UCSD-AML1 (cell line): ENCODE measurements around the gene TUBB4B.
A peak's percentile ranks its signal among the peaks of the same experiment; 100 is the strongest.
"Not testable (repeated sequence)": the region's sequence is repeated elsewhere in the genome, so short reads cannot be mapped to it uniquely, and the experiment has no call there.

ENCODE experiments used
- DNase-seq: peaks from one replicate; lab custom pipeline; 2025; ENCODE audit not compliant: unreplicated experiment; lab: John Stamatoyannopoulos, UW

TUBB4B gene

DNA sequence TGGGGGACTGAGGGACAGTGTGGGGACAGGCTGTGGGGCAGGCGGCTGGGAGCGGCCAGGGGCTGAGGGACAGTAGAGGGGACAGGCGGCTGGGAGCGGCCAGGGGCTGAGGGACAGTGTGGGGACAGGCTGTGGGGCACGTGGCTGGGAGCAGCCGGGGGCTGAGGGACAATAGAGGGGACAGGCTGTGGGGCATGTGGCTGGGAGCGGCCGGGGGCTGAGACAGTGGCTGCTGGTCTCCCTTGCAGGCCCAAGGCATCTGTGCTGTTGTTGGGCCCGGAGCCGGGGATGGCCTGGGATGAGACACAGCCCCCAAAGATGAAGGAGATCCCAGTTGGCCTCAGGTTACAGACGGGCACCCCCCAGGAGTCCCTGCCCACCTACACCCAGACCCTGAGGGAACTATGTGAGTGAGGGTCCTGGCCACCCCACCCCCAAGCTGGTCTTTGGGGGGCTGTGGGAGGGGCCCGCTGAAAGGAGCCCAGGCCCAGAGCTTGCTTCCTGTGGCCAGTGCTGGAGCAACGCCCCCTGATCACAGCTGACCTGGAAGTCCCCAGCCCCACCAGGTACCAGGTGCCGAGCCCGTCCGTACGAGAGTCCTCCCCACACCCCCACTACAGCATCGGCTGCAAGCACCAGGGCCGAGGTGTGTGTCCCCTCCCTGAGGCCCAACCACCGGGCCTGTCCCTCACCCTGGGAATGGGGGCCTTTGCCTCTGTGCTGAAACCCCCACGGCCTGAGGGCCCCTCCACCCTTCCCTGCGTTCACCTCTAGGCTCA lies 10.6 kb downstream of the TUBB4B start:
- no peak for DNase-seq

DNA sequence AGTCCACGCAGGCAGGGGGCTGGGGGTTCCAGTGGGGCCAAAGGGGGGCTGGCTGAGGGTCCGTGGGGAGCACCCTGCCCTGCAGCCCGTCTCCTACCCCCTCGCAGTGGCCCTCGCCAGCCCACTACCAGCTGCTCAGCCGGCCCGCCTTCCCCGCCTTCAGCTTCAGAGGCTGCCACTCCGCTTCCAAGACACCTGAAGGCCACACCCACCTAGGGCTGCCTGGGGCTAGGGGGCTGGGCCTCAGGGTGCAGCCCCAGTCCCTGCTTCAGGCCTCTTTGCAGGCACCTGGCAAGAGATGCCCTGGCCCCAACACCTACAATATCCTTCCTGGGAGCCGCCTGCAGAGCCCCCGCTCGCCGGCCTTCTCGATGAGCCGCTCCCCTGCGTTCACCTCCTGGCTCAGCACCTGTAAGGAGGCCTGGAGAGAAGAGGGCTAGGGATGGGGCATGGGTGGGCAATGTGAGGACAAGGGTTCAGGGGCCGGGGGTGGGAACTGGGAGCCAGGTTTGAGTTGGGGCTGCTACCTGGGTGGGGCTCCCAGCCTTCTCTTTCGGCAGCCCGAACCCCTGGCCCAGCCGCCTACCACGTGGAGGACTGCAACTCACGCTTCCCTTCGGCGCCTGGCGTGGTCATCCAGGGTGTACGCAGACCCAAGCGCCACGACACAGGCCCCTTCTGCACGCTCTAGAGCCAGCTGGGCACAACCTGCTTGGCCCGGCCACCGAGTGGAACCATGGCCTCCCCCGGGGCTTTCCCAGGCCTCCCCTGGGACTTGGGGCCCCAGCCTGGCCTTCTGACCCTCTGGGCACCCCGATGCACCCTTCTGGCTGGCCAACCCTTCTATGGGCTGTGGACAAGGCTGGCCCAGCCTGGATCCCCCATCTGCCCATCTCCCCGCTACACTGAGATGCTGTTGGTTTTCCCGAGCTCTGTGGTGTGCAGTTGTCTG lies 11.7 kb downstream of the TUBB4B start:
- no peak for DNase-seq

DNA sequence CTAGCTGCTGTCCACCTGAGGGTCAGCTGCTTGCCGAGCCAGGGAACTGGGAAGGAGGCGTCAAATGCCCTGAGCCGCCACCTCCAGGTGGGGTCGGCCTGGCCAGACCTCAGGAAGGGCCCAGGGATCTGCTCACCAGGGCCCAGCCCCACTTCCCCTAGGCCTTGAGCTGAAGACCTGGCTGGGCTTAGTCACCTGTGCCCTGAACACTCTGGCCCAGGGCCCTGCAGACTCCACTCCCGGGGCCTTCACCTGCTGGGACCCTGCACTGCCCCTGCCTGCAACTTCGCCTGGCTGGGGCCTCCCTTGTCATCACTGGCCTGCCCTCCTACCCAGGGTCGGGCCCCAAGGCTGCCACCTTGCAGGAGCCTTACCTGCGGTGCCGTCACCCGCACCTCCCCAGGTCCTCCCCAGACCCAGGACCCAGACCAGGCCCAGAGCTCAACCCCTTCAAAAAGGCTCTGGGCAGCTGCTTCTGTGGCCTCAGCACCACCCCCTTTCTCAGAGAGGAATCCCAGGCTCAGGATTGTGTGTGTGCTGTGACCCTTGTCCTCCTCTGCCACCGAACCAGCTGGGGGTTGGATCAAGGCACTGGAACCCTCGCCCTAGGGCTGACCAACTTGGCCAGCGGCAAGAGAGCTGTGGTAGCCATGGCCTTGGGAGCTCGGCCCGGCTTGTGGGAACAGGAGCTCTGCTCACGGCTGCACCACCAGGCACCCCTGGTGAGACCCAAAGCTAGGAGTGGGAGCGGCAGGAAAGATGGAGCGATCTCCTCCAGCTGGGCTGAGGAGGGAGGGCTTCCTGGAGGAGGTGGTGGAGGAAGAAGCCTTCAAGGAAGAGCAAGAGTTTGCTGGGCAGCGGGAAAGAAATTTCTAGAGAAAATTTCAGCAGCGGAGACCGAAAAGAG lies 12.9 kb downstream of the TUBB4B start:
- DNase-seq, result no peak

DNA sequence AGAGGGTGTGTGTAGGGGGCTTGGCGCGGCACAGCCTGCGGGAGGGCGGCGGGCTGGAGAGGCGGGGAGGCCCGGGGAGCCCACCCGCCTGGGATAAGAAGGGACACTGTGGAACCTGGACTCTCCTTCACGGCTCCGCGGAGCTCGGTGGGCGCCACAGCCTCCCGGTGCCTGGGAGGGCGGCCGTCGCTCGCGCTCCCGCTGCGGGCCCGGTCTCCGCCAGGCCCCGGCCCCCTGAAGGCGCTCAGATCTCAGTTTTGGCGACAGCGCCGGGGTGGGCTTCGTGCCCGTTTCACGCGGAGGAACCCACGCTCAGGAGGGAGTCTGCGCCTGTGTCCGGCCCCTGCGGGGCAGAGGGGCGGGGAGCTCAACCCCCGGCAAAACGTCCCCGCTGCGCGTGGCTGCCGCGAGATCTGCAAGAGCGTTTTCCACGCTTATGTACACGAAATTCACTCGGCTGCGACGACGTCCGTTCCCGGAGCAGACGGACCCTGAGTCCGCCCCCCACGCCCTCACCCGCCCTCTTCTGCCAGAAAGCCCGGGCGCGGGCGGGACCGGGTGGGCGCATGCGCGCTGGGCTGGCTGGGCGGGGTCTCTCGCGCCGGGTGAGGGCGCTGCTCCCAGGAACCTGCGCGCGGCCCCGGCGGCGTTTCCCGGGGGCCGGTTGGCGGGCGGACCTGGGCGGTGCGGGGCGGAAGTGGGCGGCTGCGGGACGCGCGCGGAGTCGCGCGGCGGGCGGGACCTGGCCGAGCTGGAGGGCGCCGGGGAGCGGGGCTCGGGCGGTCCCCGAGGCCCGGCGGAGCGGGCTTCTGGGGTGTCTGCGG lies 13.7 kb downstream of the TUBB4B start, which contains the start of gene NELFB:
NELFB (plus strand) TSS at position 704 of the 824 bp plus-strand sequence.
- DNase-seq, result peak; percentile 94

DNA sequence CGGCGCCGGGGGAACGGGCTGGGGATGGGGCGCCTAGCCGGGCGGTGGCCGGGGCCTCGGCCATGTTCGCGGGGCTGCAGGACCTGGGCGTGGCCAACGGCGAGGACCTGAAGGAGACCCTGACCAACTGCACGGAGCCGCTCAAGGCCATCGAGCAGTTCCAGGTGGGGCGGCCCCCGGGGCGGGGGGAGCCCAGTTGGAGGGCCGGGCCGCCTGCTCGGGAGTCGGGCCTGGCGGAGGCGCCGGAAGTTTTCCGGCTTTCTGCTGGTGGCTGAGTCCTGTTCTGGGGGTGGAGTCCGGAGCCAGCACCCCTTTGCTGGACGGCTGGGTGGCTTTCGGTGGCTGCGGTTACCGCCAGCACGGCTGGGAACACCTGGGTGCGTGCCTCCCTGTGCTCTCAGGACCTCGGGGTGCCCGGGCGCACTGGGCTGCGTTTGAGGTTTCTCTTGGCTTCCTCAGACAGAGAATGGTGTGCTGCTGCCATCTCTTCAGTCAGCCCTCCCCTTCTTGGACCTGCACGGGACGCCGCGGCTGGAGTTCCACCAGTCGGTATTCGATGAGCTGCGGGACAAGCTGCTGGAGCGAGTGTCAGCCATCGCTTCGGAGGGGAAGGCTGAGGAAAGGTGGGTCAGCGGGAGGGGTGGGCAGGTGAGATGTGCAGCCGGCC lies 14.5 kb downstream of the TUBB4B start:
- peak; percentile 75 for DNase-seq

DNA sequence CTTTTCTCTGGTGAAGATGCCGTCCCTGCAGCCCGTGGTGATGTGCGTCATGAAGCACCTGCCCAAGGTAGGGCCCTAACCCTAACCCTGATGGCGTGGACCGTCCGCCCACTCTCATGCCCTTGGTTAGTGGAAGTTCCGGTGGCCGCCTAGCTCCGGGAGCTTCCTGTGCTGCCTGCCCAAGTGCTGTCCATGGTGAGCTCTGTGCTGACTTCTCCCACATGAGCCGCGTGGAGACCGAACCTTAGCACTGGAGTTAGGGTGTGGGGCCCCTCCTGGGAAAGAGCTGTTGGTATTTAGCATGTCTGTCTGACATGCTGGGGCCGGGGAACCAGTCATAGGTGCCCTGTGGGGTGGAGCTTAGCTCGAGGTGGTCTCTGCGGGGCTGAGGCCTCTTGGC lies 15.3 kb downstream of the TUBB4B start:
- no peak for DNase-seq

DNA sequence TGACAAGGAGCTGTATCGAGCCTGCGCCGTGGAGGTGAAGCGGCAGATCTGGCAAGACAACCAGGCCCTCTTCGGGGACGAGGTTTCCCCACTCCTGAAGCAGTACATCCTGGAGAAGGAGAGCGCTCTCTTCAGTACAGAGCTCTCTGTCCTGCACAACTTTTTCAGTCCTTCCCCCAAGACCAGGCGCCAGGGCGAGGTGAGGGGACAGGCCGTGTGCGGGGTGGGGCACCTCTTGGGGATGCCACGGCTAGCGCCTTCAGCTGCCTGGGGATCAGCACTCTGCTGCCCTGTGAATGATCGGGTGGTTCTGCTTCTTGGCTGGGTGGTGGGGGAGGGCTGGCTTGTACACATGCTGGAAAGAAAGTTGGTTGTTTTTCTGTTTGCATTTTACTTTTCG lies 15.8 kb downstream of the TUBB4B start:
- no peak for DNase-seq

DNA sequence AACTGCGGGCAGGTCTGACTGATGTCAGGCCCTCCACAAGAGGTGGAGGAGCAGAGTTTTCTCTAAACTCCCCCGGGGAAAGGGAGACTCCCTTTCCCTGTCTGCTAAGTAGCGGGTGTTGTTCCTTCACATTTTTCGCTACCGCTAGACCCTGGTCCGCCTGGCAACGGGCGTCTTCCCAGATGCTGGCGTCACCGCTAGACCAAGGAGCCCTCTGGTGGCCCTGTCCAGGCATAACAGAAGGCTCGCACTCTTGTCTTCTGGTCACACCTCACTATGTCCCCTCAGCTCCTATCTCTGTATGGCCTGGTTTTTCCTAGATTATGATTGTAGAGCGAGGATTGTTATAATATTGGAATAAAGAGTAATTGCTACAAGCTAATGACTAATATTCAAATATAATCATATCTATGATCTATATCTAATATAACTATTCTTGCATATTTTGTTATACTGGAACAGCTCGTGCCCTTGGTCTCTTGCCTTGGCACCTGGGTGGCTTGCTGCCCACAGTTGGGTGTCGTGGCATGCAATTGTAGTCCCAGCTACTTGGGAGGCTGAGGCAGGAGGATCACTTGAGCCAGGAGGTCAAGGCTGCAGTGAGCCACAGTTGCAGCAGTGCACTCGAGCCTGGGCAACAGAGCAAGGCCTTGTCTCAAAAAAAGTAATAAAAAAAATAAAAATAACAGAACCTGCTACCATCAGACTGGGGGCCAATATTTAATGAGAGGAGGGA lies 21.3 kb downstream of the TUBB4B start:
- not testable (repeated sequence) for DNase-seq

DNA sequence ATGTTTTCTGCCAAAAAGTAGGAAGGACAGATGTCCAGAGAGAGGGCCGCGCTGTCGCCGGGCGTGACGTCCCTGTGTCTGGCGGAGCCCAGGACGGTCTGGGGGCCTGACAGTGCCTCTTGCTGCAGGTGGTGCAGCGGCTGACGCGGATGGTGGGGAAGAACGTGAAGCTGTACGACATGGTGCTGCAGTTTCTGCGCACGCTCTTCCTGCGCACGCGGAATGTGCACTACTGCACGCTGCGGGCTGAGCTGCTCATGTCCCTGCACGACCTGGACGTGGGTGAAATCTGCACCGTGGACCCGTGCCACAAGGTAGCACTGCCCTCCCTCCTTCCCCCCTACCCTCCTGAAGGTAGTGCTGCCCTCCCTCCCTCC lies 21.8 kb downstream of the TUBB4B start:
- no peak for DNase-seq

DNA sequence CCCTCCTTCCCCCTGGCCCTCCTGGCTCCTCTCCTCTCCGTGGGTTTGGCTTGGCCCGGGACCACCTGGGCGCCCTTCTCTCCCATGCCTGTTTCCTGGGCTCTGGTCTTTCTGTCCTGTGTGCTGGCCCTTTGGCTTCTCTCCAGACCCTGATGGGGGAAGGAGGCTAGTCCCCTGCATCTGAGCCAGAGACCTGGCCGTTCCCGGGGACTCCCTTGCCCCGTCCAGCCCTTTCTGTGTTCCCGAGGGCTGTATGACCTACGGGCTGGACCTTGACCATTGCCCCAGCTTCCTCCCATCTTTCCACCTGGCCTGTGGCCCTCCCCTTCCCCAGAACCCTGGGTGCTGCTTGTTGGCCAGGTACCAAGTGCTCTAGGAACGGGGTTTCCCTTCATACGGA lies 22.4 kb downstream of the TUBB4B start:
- no peak for DNase-seq

DNA sequence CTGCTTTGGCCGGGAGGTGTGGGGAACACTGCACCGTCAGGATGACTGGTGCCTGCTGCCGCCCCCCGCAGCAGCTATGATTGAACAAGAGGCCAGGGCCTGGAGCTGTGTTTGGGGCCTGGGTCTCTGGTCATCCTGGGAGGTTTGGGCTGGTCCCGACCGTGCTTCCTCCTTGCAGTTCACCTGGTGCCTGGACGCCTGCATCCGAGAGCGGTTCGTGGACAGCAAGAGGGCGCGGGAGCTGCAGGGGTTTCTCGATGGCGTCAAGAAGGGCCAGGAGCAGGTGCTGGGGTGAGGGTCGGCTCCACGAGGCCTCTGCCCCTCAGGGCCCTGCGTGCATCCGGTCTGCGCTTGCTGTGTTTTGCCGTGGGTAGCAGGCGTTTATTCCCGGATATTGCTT lies 23.0 kb downstream of the TUBB4B start:
- DNase-seq, result no peak

DNA sequence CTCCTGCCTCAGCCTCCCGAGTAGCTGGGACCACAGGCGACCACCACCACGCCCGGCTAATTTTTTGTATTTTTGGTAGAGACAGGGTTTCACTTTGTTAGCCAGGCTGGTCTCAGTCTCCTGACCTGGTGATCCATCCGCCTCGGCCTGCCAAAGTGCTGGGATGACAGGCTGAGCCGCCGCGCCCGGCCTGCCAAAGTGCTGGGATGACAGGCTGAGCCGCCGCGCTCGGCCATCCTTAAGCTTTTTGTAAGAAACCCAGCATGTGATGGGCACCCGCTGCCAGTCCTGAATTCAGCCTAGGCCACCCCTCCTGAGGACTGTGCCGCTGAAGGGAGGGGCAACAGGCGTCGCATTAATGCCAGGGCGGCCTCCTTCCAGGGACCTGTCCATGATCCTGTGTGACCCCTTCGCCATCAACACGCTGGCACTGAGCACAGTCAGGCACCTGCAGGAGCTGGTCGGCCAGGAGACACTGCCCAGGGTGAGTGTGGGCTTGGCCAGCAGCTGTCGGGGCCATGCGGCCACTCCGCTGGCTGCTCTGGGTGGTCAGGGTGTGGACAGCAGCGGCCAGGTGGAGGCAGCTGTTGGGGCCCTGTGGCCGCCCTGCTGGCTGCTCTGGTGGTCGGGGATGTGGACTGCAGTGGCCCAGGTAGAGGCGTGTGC lies 24.5 kb downstream of the TUBB4B start:
- DNase-seq, result no peak

DNA sequence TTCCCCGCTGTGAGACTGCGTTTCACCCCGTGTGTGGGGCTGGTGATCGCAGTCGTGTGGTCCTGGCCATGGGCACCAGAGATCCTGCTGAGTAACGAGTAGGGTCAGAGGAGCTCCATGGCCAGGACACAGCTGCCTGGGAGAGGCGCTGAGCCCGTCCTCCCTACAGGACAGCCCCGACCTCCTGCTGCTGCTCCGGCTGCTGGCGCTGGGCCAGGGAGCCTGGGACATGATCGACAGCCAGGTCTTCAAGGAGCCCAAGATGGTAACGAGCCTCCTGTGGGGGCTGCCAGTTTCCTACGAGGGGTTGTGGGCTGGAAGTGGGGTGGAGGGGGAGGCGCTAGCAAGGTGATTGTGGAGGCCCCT lies 25.1 kb downstream of the TUBB4B start:
- no peak for DNase-seq

DNA sequence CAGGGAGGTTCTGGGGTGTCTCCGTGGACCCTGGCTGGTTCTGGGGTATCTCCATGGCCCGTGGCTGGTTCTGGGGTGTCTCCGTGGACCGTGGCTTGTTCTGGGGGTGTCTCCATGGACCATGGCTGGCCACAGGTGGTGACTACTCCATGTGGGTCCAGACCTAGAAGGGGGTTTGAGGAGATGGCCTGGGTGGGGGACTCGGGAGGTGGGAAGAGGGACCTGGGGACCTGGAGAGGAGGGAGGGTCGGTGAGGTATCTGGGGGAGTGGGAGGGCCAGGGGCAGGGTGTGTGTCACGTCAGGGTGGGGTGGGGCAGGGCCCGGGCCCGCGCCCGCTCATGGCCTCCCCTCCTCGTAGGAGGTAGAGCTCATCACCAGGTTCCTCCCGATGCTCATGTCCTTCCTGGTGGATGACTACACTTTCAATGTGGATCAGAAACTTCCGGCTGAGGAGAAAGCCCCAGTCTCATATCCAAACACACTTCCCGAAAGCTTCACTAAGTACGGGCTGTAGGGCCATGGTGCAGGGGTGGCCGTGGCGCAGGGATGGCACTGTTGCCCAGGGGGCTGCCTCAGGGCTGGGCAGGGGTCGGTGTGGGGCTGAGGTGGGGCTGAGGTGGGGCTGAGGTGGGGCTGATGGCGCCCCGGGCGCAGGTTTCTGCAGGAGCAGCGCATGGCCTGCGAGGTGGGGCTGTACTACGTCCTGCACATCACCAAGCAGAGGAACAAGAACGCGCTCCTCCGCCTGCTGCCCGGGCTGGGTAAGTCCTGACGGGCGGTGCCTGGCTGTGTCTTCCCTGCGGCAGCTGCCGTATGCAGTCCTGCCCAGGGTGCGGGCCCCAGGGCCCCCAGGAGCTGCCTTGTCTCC lies 25.7 kb downstream of the TUBB4B start:
- no peak for DNase-seq

DNA sequence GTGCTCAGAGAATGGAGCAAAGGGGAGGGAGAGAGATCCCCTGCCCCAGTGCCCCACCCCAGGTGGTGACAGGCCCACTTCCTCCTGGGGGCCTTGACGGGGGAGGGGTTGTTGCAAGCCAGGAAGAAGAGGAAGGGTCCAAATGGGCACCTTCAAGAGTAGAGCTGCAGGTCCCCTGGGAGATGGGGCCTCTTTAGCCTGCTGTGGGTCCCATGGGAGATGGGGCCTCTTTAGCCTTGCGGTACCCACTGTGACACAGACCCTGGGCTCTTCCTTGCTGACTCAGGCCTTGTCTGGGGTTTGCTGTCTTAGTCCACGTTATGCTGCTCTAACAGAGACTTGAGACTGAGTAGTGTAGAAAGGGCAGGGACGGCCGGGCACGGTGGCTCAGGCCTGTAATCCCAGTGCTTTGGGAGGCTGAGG lies 26.9 kb downstream of the TUBB4B start:
- DNase-seq, result no peak

DNA sequence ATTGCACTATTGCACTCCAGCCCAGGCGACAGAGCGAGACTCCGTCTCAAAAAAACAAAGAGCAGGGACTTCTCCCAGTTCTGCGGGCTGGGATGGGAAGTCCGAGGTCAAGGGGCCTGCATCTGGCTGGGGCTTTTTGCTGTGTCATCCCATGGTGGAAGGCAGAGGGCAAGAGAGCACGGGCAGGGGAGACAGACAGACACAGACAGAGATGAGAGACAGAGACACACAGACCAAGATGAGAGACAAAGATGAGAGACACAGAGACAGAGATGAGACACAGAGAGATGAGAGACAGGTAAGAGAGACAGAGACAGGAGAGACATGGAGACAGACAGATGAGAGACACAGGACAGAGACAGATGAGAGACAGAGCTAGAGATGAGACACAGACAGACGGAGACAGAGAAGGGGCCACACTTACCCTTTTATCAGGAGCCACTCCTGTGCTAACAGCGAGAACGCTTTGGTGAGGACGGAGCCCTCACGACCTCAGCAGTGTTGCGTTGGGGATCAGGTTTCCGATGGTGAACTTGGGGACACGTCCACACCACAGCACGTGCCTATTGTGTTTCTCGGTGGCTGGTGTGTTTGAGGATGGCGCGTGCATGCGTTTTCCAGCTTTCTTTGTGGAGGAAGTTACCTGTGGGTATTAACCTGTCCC lies 27.6 kb downstream of the TUBB4B start:
- DNase-seq, result no peak

DNA sequence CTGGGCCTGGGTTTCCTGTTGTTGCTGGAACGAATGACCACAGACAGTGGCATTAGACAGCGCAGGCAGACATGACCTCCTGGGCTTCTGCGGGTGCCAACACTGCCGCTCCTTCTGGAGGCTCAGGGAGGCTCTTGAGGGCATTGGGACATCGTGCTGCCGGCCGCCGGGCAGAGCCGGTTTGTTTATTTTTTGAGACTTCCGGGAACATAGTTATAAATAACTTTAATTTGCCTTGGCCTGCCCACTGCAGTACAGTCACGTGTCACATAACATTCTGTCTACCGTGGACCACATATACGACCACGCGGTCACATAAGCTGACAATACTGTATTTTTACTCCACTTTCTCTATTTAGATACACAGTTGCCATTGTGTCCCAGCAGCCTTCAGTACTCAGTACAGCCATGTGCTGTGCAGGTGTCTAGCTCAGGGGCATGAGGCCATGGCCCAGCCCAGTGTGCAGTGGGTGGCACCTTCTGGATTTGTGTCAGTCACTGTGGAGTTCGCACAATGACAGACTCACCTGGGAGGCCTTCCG lies 28.2 kb downstream of the TUBB4B start:
- no peak for DNase-seq
